Thyroid gland (tissue), 4 donors: ENCODE data around the gene DPYSL4. TPM values are rescaled to one million over a fixed set of nuclear protein-coding genes. Genes with fewer than 3 reads are reported as not detected.

Experiments
- DNase-seq, 2 donors: peaks; one replicate each; pipeline ENCODE4 v3.0.0-alpha.2; 2019
- H3K27ac ChIP-seq, 3 donors: fragments of 200-600 bp; sonication (generic); 1 replicate in 2 of 3; 2 replicates in 1 of 3; pipeline ENCODE4 v1.5.1; 2016 to 2019; ENCODE audit warnings: mild to moderate bottlenecking in 1 of 3, moderate library complexity in 1 of 3
- H3K27me3 ChIP-seq: fragments of 200-600 bp; sonication (generic); one replicate; pipeline ENCODE4 v1.5.1; 2019
- H3K36me3 ChIP-seq, 2 donors: fragments of 200-600 bp; sonication (generic); one replicate each; pipeline ENCODE4 v1.5.1; 2016 to 2019
- H3K4me1 ChIP-seq, 2 donors: fragments of 200-600 bp; sonication (generic); one replicate each; pipeline ENCODE4 v1.5.1; 2017 to 2019
- H3K4me3 ChIP-seq, 3 donors: fragments of 200-600 bp; sonication (generic); replicated peaks in 1 of 3; 1 replicate in 2 of 3; 2 replicates in 1 of 3; pipeline ENCODE4 v1.5.1; 2016; ENCODE audit warnings: mild to moderate bottlenecking in 1 of 3
- H3K9me3 ChIP-seq: fragments of 200-600 bp; sonication (generic); one replicate; pipeline ENCODE4 v1.5.1; 2017
- CTCF ChIP-seq, 6 experiments: fragments of 200-600 bp in 3 of 6; fragments of 450-650 bp in 3 of 6; sonication (generic) in 3 of 6; IDR thresholded peaks; one replicate each; pipeline ENCODE4 v1.5.1; 2016 to 2019; ENCODE audit warnings: antibody characterized with exemption in 6 of 6, mild to moderate bottlenecking in 2 of 6, inconsistent platforms in 1 of 6, moderate library complexity in 1 of 6
- POLR2A ChIP-seq, 2 donors: fragments of 450-650 bp; IDR thresholded peaks; one replicate each; pipeline ENCODE4 v1.6.1; 2017; ENCODE audit warnings: antibody characterized with exemption in 2 of 2, mild to moderate bottlenecking in 2 of 2, moderate library complexity in 1 of 2
- WGBS, 2 donors: methylation state at CpG; one replicate each; pipeline ENCODE4 v1.1.5; 2017; 5-methylcytosine and 5-hydroxymethylcytosine counted together
- intact Hi-C: fragments of 100-400 bp; cut with DNase I; formaldehyde crosslinking; loops from one replicate; pipeline ENCODE4 v1.15.1; 2023
- total RNA-seq, 4 donors: library from RNA; depleted of rRNA; stranded (reverse); fragments of >200 nt; gene quantifications; one replicate each; pipeline ENCODE4 v1.2.3, GENCODE V29; 2016

The DPYSL4 gene
- total RNA-seq, 4 donors from 2014 or later, result 0.54 to 1.5 (median 0.81) TPM

- 88 to 90% methylated on average over 5 to 11 of the region's 20 CpGs for WGBS, 2 donors
- TF ChIP-seq POLR2A (IDR thresholded peaks at IDR 0.05) (no peak), CTCF (IDR thresholded peaks at IDR 0.05) (no peak)
- no peak for DNase-seq
- H3K27me3 ChIP-seq, result no peaks in the 10 kb centered on the region
- H3K4me1 ChIP-seq, result no peaks in the 10 kb centered on the region
- intact Hi-C loops, result no loop called here
- H3K27ac ChIP-seq, result no peak overlapping the region
- no peaks in the 10 kb centered on the region for H3K36me3 ChIP-seq
- H3K9me3 ChIP-seq, result no peaks in the 10 kb centered on the region
- no peak overlapping the region for H3K4me3 ChIP-seq
Observed at GRCh38 chr10:132204078-132204780, 17.5 kb downstream of the DPYSL4 start.

- 77 to 89% methylated on average over 19 to 28 of the region's 28 CpGs for WGBS, 2 donors
- Histone ChIP-seq H3K36me3 (no peaks in the 10 kb centered on the region), H3K27ac (no peak overlapping the region), H3K9me3 (no peaks in the 10 kb centered on the region), H3K4me3 (no peak overlapping the region), H3K27me3 (no peaks in the 10 kb centered on the region), H3K4me1 (no peaks in the 10 kb centered on the region)
- no peak for DNase-seq
- TF ChIP-seq CTCF (IDR thresholded peaks at IDR 0.05), result no peak
- intact Hi-C loops, result no loop called here
Observed at GRCh38 chr10:132204781-132205473, 18.2 kb downstream of the DPYSL4 start.

- no peak for DNase-seq
- Histone ChIP-seq H3K27me3 (no peaks in the 10 kb centered on the region), H3K9me3 (no peaks in the 10 kb centered on the region), H3K4me3 (no peak overlapping the region), H3K4me1 (no peaks in the 10 kb centered on the region), H3K36me3 (no peaks in the 10 kb centered on the region), H3K27ac (no peak overlapping the region)
- intact Hi-C loops, result no loop called here
- TF ChIP-seq CTCF (IDR thresholded peaks at IDR 0.05) (no peak), POLR2A (IDR thresholded peaks at IDR 0.05) (no peak)
- 63 to 80% methylated on average over 13 to 20 of the region's 37 CpGs for WGBS, 2 donors
Observed at GRCh38 chr10:132205650-132206376, 19.1 kb downstream of the DPYSL4 start.

GRCh38 chr10:132206377-132206745, 19.6 kb downstream of the DPYSL4 start:
- intact Hi-C loops, result no loop called here
- H3K9me3 ChIP-seq, result no peaks in the 10 kb centered on the region
- DNase-seq, result no peak
- H3K36me3 ChIP-seq, result no peaks in the 10 kb centered on the region
- H3K27ac ChIP-seq, result no peak overlapping the region
- TF ChIP-seq CTCF (IDR thresholded peaks at IDR 0.05), result no peak
- no peak for TF ChIP-seq POLR2A (IDR thresholded peaks at IDR 0.05)
- 90 to 95% methylated on average over 9 to 11 of the region's 11 CpGs for WGBS, 2 donors
- no peaks in the 10 kb centered on the region for H3K27me3 ChIP-seq
- no peaks in the 10 kb centered on the region for H3K4me1 ChIP-seq
- H3K4me3 ChIP-seq, result no peak overlapping the region
